ENCODE results near the gene INO80C. TPM values are rescaled to one million over a fixed set of nuclear protein-coding genes. Genes with fewer than 3 reads are reported as not detected.
A peak's percentile ranks its signal among the peaks of the same experiment; 100 is the strongest.

Gene INO80C
- polyA plus RNA-seq, 1 donor (not counting 4 experiments of a cell fraction or from before 2014, with no cell fraction given) = 54.7 TPM

GRCh38 chr18:35494251-35495220 lies 3.2 kb downstream of the INO80C start:
- no peak overlapping the region for H2AFZ ChIP-seq (ENCODE audit: control insufficient read depth, low read length)
- peaks cover 26% of the 10 kb centered on the region for H3K4me1 ChIP-seq (ENCODE audit: control insufficient read depth, extremely low read depth, insufficient read depth, low read length)
- no peaks in the 10 kb centered on the region for H3K27me3 ChIP-seq (ENCODE audit: control insufficient read depth, extremely low read depth, insufficient read depth, low read length)
- H3K4me3 ChIP-seq (ENCODE audit: control insufficient read depth in 2 of 3, extremely low read depth in 1 of 3, insufficient read depth in 2 of 3, low read depth in 1 of 3, low read length in 3 of 3) = no peak overlapping the region
- no peak overlapping the region for H3K4me2 ChIP-seq (ENCODE audit: control insufficient read depth, extremely low read depth, insufficient read depth, low read depth, low read length)
- H3K9ac ChIP-seq (ENCODE audit: control insufficient read depth, extremely low read depth, insufficient read depth, low read length) = no peak overlapping the region
- no peak for TF ChIP-seq CTCF (optimal IDR thresholded peaks at IDR 0.05 in 1 of 3, IDR thresholded peaks at IDR 0.05 in 1 of 3, conservative IDR thresholded peaks at IDR 0.05 in 1 of 3; ENCODE audit: extremely low read depth in 1 of 3, insufficient read depth in 2 of 3, low read length in 3 of 3)
- TF ChIP-seq EZH2 (IDR thresholded peaks at IDR 0.05; ENCODE audit: low read length) = no peak
- no peak for FAIRE-seq
- no peaks in the 10 kb centered on the region for H3K9me3 ChIP-seq (ENCODE audit: control insufficient read depth, low read depth, low read length)
- no peak for DNase-seq (ENCODE audit: low read depth, low spot score)
- dilution Hi-C loops (cut with MboI; ENCODE audit: extremely low pct_ligation_motif_present, low sequenced_read_pairs) = no loop called here
- no peaks in the 10 kb centered on the region for H3K9me1 ChIP-seq (ENCODE audit: control insufficient read depth, extremely low read depth, insufficient read depth, low read length)
- H4K20me1 ChIP-seq (ENCODE audit: control insufficient read depth, extremely low read depth, insufficient read depth, low read length) = no peaks in the 10 kb centered on the region
- H3K36me3 ChIP-seq (ENCODE audit: control insufficient read depth in 2 of 2, extremely low read depth in 1 of 2, insufficient read depth in 2 of 2, low read length in 2 of 2) = no peaks in the 10 kb centered on the region
- peaks cover 50% of the 10 kb centered on the region for H3K79me2 ChIP-seq (ENCODE audit: control insufficient read depth, insufficient read depth, low read length)
- no peak overlapping the region for H3K27ac ChIP-seq (ENCODE audit: control insufficient read depth, insufficient read depth, low read length)

GRCh38 chr18:35491700-35492077 lies 6.1 kb downstream of the INO80C start:
- H3K27ac ChIP-seq (ENCODE audit: control insufficient read depth, insufficient read depth, low read length) = no peak overlapping the region
- no peak for FAIRE-seq
- peaks cover 17% of the 10 kb centered on the region for H3K4me1 ChIP-seq (ENCODE audit: control insufficient read depth, extremely low read depth, insufficient read depth, low read length)

More at GRCh38 chr18:35491700-35492077, 6.1 kb downstream of the INO80C start:
- H3K36me3 ChIP-seq (ENCODE audit: control insufficient read depth in 2 of 2, extremely low read depth in 1 of 2, insufficient read depth in 2 of 2, low read length in 2 of 2) = no peaks in the 10 kb centered on the region
- no peak overlapping the region for H3K4me2 ChIP-seq (ENCODE audit: control insufficient read depth, extremely low read depth, insufficient read depth, low read depth, low read length)
- no peak overlapping the region for H2AFZ ChIP-seq (ENCODE audit: control insufficient read depth, low read length)
- peaks cover 53% of the 10 kb centered on the region for H3K79me2 ChIP-seq (ENCODE audit: control insufficient read depth, insufficient read depth, low read length)
- no peak overlapping the region for H3K9ac ChIP-seq (ENCODE audit: control insufficient read depth, extremely low read depth, insufficient read depth, low read length)
- no peak overlapping the region for H3K4me3 ChIP-seq (ENCODE audit: control insufficient read depth in 2 of 3, extremely low read depth in 1 of 3, insufficient read depth in 2 of 3, low read depth in 1 of 3, low read length in 3 of 3)
- TF ChIP-seq EZH2 (IDR thresholded peaks at IDR 0.05; ENCODE audit: low read length) (no peak), CTCF (optimal IDR thresholded peaks at IDR 0.05 in 1 of 3, IDR thresholded peaks at IDR 0.05 in 1 of 3, conservative IDR thresholded peaks at IDR 0.05 in 1 of 3; ENCODE audit: extremely low read depth in 1 of 3, insufficient read depth in 2 of 3, low read length in 3 of 3) (peak in 1 of 3 experiments; percentile 4)
- DNase-seq (ENCODE audit: low read depth, low spot score) = no peak
- no peaks in the 10 kb centered on the region for H3K9me3 ChIP-seq (ENCODE audit: control insufficient read depth, low read depth, low read length)
- H3K9me1 ChIP-seq (ENCODE audit: control insufficient read depth, extremely low read depth, insufficient read depth, low read length) = no peaks in the 10 kb centered on the region
- H3K27me3 ChIP-seq (ENCODE audit: control insufficient read depth, extremely low read depth, insufficient read depth, low read length) = no peaks in the 10 kb centered on the region
- dilution Hi-C loops (cut with MboI; ENCODE audit: extremely low pct_ligation_motif_present, low sequenced_read_pairs) = no loop called here
- no peaks in the 10 kb centered on the region for H4K20me1 ChIP-seq (ENCODE audit: control insufficient read depth, extremely low read depth, insufficient read depth, low read length)
